HG03103 (cell line): ENCODE results near the gene DRAP1.

ENCODE experiments used
- ATAC-seq: cut with Tn5 transposase; IDR thresholded peaks from one replicate; pipeline ENCODE4 v1.9.1; 2021; ENCODE audit warnings: low read depth; ENCODE audit not compliant: unreplicated experiment

DRAP1 gene

DNA sequence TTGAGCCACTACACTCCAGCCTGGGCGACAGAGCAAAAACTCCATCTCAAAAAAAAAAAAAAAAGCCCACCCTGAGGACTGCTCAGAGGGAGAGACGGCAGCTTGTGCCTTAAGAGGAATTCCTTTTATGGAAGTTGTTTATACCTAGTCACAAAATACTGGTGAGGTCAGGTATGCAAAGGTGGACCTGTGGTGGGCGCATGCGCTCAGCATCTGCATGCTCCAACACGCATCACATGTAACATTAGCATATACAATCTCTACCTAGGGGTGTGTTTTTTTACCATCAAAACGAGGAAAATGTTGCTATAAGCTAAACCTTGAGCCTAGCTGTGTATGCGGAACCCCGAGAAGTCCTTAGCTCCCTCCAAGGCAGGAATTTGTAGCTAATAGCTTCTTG is 35.5 kb downstream of the DRAP1 start:
- ATAC-seq: no peak

DNA sequence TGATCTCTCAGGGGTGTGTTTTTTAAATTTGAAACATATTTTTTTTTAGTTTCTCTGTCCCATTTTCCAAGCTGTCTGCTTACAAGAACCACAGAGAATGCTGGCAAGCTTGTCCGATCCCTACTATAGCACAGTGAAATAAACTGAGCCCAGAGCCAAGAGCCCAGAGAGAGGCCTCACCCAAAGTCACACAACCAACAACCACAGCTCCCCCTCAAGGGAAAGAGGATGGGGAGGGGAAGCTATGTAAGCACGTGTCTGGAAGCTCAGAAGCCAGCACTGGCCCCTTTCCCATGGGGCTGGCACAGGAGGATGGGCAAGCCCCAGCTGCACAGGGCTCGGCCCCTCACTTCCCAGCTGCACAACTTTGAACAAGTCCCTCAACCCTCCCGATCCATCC is 39.1 kb downstream of the DRAP1 start:
- ATAC-seq: no peak

DNA sequence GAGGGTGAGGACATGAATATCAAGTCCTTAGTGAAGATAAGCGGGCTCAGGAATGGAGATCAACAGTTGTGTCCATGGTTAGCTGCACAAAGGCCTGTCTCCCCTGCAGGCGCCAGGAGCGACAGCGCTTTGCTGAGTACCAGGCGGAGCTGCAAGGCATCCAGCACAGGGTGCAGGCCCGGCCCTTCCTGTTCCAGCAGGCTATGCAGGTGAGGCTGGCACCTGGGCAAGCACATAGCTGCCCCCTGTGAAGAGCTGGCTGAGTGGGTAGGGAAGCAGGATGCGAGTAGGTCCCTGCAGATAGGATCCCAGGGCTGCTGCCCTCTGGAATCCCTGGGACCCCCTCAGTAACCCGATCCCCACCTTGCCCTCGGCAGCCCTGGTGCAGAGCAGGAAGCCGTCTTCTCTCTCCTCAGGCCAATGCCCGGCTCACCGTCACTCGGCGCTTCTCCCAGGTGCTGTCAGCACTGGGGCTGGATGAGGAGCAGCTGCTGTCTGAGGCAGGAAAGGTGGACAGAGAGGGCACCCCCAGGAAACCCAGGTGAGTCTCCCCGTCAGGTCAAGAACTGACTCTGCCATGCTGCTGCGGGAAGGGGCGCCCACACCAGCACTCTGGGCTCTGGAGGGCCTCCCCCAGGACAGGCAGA is 39.7 kb downstream of the DRAP1 start:
- ATAC-seq: no peak

DNA sequence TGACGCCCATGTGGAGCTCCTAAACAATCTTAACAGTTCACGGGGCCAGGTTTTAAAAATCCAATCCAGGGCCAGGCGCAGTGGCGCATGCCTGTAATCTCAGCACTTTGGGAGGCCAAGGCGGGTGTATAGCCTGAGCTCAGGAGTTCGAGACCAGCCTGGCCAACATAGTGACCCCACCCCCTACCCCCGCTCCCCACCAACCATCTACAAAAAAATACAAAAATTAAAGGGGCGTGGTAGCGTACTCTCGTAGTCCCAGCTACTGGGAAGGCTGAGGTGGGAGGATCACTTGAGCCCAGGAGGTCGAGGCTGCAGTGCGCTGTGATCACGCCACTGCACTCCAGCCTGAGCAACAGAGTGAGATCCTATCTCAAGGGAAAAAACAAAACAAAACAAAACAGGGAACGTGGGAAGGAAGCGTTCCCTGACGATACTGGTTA is 41.6 kb downstream of the DRAP1 start:
- no peak for ATAC-seq

DNA sequence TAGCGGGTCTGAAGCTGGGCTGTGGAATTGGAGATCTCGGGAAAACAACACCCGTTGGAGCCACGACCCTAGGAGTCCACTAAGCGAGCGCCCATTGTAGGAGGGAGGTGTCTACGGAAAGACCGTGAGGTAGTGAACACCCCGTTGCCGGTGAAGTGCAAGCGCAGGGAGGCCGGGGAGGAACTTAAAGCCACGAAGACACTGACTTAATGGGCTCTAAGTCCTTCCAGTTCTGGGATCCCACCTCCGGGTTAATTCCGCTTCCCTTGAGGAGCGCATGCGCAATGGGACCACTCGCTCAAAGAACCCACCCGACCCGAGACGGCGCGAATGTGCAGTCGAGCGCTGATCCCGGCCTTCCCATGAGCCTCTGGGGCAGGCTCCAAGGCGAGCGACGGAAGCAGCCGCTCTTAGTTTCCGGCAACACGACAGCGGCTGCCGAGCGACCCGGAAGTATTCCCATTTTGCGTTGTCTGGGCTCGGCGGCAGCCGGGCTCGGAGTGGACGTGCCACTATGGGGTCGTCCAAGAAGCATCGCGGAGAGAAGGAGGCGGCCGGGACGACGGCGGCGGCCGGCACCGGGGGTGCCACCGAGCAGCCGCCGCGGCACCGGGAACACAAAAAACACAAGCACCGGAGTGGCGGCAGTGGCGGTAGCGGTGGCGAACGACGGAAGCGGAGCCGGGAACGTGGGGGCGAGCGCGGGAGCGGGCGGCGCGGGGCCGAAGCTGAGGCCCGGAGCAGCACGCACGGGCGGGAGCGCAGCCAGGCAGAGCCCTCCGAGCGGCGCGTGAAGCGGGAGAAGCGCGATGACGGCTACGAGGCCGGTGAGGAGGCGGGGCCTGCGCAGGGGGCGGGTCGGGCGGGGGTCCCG is 42.3 kb downstream of the DRAP1 start, which contains the start of gene SART1:
Gene SART1, plus strand, starts transcription at position 468 of the 874 bp plus-strand sequence. Its CDS starts 47 bp downstream, at position 515.
- peak; percentile 81 for ATAC-seq

DNA sequence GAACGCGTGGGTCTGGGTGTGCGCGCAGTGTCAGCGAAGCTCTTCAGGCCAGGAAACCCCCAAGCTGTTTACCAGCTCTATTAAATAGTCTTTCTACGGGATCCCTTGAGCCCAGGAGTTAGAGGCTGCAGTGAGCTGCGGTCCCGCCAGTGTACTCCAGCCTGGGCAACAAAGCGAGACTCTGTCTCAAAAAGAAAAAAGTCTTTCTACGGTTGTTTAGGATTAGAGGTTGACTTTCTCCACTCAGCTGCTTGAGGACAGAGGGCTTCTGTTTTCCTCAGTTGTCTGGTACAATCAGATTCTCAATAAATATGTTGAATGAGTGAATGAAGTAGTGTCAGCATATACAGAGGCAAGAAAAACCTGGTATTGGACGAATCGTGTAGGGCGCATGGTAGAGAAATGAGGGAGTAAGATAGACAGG is 42.9 kb downstream of the DRAP1 start:
- no peak for ATAC-seq

DNA sequence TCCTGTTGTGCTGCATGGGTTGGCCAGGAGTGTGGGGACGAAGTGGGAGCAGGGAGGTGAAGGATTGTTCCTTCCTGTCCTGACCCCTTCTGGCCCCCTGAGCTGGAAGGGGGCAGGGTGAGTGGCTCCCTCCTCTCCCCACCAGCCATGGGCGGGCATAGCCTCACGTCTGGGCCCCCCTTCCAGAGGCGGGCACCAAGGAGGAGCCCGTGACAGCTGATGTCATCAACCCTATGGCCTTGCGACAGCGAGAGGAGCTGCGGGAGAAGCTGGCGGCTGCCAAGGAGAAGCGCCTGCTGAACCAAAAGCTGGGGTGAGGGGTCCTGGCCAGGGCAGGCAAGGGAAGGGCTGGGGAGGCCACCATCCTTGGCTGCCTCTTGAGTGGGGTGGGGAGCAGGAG is 45.7 kb downstream of the DRAP1 start:
- no peak for ATAC-seq

DNA sequence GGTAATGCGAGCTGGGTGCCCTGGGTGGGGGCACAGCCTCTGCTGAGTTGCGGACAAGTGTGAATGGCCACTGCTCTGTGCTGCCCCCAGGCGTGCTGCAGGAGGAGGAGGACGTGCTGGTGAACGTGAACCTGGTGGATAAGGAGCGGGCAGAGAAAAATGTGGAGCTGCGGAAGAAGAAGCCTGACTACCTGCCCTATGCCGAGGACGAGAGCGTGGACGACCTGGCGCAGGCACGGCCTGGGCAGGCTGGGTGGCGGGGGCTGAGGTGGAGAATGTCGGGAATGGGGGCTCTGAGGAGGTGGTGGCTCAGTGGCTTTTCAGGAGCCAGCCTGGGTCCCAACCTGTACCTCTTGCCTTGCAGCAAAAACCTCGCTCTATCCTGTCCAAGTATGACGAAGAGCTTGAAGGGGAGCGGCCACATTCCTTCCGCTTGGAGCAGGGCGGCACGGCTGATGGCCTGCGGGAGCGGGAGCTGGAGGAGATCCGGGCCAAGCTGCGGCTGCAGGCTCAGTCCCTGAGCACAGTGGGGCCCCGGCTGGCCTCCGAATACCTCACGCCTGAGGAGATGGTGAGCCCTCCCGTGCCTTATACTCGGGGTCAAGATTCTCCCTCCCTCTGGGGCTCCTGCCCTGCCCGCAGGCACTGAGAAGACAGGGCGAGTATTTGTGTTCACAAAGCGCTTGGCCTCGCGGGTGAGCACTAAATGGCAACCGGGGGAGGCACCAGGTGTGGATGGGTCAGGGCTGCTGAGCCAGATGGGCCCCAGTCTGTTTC is 46.9 kb downstream of the DRAP1 start:
- ATAC-seq: no peak

DNA sequence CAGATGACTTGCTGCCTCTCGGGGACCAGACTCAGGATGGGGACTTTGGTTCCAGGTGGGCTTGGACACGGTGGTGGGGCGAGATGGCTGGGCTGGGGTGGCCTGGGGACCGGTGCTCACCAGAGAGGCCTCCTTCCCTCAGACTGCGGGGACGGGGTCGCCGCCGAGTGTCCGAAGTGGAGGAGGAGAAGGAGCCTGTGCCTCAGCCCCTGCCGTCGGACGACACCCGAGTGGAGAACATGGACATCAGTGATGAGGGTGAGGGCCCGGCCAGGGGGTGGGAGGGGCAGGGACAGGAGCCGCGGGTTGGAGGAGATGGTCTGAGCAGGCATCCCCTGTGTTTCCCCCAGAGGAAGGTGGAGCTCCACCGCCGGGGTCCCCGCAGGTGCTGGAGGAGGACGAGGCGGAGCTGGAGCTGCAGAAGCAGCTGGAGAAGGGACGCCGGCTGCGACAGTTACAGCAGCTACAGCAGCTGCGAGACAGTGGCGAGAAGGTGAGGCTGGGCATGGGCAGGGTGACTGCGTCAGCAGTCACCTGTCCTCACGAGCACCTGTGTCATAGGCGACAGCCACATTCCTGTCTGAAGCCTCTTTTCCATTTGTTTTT is 48.2 kb downstream of the DRAP1 start:
- ATAC-seq: no peak

DNA sequence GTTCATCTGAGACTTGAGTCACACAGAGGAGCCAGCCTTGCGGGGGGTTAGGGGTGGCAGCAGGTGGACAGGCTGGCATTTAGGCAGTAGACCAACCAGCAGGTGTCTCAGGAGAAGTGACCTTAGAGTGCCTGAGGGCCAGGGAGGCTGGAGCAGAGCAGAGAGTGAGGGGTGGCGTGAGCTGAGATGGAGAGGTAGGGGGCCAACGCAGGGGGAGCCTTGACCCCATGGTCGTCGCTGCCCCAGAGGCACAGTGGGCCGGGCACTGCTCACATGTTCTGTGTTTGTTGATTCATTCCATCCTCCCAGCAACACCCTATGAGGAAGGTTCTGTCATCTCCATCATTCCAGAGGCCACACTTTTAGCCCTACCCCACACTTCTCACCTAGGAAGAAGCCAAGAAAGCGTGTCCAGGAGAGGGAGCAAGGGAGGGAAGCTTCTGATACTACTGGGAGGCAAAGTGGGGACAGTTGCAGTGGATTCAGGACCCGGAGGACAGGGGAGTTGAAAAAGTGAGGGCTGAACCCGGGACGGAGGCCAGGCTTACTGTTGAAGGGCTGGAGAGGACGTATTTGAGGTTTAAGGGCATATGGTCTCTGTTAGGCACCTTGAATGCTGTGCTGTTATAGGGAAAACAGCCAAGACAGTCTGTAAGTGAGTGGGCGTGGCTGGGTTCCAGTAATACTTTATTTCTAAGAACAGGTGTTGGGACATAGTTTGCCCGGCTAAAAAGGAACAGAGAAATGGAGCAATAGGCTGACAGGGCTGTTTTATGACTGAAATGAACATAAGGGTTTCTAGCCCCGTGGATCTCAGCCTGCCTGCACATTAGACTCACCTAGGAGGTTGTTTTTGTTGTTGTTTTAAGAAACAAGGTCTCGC is 49.6 kb downstream of the DRAP1 start:
- no peak for ATAC-seq
